Measurements from ENCODE around the gene OSBPL5. TPM values are rescaled to one million over a fixed set of nuclear protein-coding genes. Genes with fewer than 3 reads are reported as not detected.

The OSBPL5 gene
- total RNA-seq, 4 donors from 2014 or later: 12.9 to 64.2 (median 22.3) TPM

- no peak for TF ChIP-seq CTCF (IDR thresholded peaks at IDR 0.05; ENCODE audit: low read depth)
Measured at GRCh38 chr11:3060436-3061025, 104.6 kb downstream of the OSBPL5 start.

- TF ChIP-seq CTCF (IDR thresholded peaks at IDR 0.05; ENCODE audit: low read depth): no peak
Measured at GRCh38 chr11:3058753-3059664, 106.1 kb downstream of the OSBPL5 start.

- no peak for TF ChIP-seq CTCF (IDR thresholded peaks at IDR 0.05; ENCODE audit: low read depth)
Measured at GRCh38 chr11:3057069-3057963, 107.8 kb downstream of the OSBPL5 start, which contains the start of gene CARS1. Gene CARS1 (minus strand): TSS chr11:3057423. CDS start chr11:3057367, 56 bp downstream.

GRCh38 chr11:3056296-3057068, 108.6 kb downstream of the OSBPL5 start:
- no peak for TF ChIP-seq CTCF (IDR thresholded peaks at IDR 0.05; ENCODE audit: low read depth)

GRCh38 chr11:3055891-3056290, 109.2 kb downstream of the OSBPL5 start:
- TF ChIP-seq CTCF (IDR thresholded peaks at IDR 0.05; ENCODE audit: low read depth): no peak

GRCh38 chr11:3052567-3052966, 112.5 kb downstream of the OSBPL5 start:
- no peak for TF ChIP-seq CTCF (IDR thresholded peaks at IDR 0.05; ENCODE audit: low read depth)

Data from subcutaneous adipose tissue (tissue), 4 donors.